Neural progenitor cell (in vitro differentiated cells): Measurements from ENCODE around the gene ADGRG4. TPM values are rescaled to one million over a fixed set of nuclear protein-coding genes. Genes with fewer than 3 reads are reported as not detected.

Experiments
- DNase-seq: peaks from one replicate; pipeline ENCODE4 v3.0.0-alpha.2; 2016; ENCODE audit warnings: low spot score
- H2AFZ ChIP-seq: fragments of 200-600 bp; sonication (generic); replicated peaks from 2 replicates; pipeline ENCODE4 v1.6.1; 2016; ENCODE audit warnings: antibody characterized with exemption
- H3F3A ChIP-seq: fragments of 200-600 bp; sonication (generic); 2 replicates; pipeline ENCODE4 v1.6.1; 2016; ENCODE audit warnings: antibody characterized with exemption, low read depth
- H3K27ac ChIP-seq: fragments of 200-600 bp; sonication (generic); 2 replicates; pipeline ENCODE4 v1.5.1; 2016; ENCODE audit warnings: mild to moderate bottlenecking
- H3K27me3 ChIP-seq: fragments of 200-600 bp; sonication (generic); 2 replicates; pipeline ENCODE4 v1.6.1; 2016; ENCODE audit warnings: mild to moderate bottlenecking, moderate library complexity
- H3K36me3 ChIP-seq: fragments of 200-600 bp; sonication (generic); 2 replicates; pipeline ENCODE4 v1.5.1; 2016
- H3K4me1 ChIP-seq: fragments of 200-600 bp; sonication (generic); 2 replicates; pipeline ENCODE4 v1.6.1; 2016; ENCODE audit warnings: mixed run types
- H3K4me2 ChIP-seq: fragments of 200-600 bp; sonication (generic); 2 replicates; pipeline ENCODE4 v1.6.1; 2016
- H3K4me3 ChIP-seq: fragments of 200-600 bp; sonication (generic); 2 replicates; pipeline ENCODE4 v1.5.1; 2016
- H3K79me2 ChIP-seq: fragments of 200-600 bp; sonication (generic); 2 replicates; pipeline ENCODE4 v1.6.1; 2016; ENCODE audit warnings: low read depth
- H3K9ac ChIP-seq: fragments of 200-600 bp; sonication (generic); 2 replicates; pipeline ENCODE4 v1.6.1; 2016
- H3K9me3 ChIP-seq: fragments of 200-600 bp; sonication (generic); 2 replicates; pipeline ENCODE4 v1.5.1; 2016; ENCODE audit warnings: low read depth
- H4K20me1 ChIP-seq: fragments of 200-600 bp; sonication (generic); 2 replicates; pipeline ENCODE4 v1.6.1; 2016; ENCODE audit warnings: low read depth
- H3K27ac Mint-ChIP-seq: 3 replicates; pipeline ENCODE4 v1.8.0; 2021; ENCODE audit warnings: mixed read lengths
- H3K27me3 Mint-ChIP-seq: 2 replicates; pipeline ENCODE4 v1.8.0; 2022; ENCODE audit warnings: low read depth, mild to moderate bottlenecking, inconsistent platforms, moderate library complexity, mixed read lengths; ENCODE audit not compliant: insufficient read depth
- H3K36me3 Mint-ChIP-seq: 3 replicates; pipeline ENCODE4 v1.8.0; 2021; ENCODE audit warnings: mixed read lengths
- H3K4me1 Mint-ChIP-seq: 3 replicates; pipeline ENCODE4 v1.8.0; 2021; ENCODE audit warnings: mixed read lengths
- H3K4me3 Mint-ChIP-seq: 3 replicates; pipeline ENCODE4 v1.8.0; 2021; ENCODE audit warnings: mild to moderate bottlenecking, moderate library complexity, mixed read lengths
- H3K9me3 Mint-ChIP-seq: 3 replicates; pipeline ENCODE4 v1.8.0; 2020; ENCODE audit warnings: mixed read lengths
- CTCF ChIP-seq: fragments of 200-600 bp; sonication (generic); IDR thresholded peaks from 2 replicates; pipeline ENCODE4 v1.5.1; 2017; ENCODE audit warnings: antibody characterized with exemption, mild to moderate bottlenecking
- EZH2 ChIP-seq: fragments of 200-600 bp; sonication (generic); IDR thresholded peaks from 2 replicates; pipeline ENCODE4 v1.6.1; 2017; ENCODE audit warnings: antibody characterized with exemption, mild to moderate bottlenecking, moderate library complexity
- EZH2phosphoT487 ChIP-seq: fragments of 200-600 bp; sonication (generic); IDR thresholded peaks from 2 replicates; pipeline ENCODE4 v1.6.1; 2017; ENCODE audit warnings: antibody characterized with exemption
- total RNA-seq: library from RNA; depleted of rRNA; stranded (reverse); fragments of >200 nt; gene quantifications from 2 replicates; pipeline ENCODE4 v1.2.3, GENCODE V29; 2015; ENCODE audit warnings: low replicate concordance

The ADGRG4 gene
- total RNA-seq, 1 donor from 2014 or later, result not detected

GRCh38 chrX:136423724-136424123 is 123.0 kb downstream of the ADGRG4 start:
- Histone ChIP-seq H3K4me1 (no peaks in the 10 kb centered on the region), H4K20me1 (no peaks in the 10 kb centered on the region), H3K36me3 (no peaks in the 10 kb centered on the region), H3K27ac (no peak overlapping the region), H3K9ac (no peak overlapping the region), H3K4me2 (no peak overlapping the region), H3K79me2 (no peaks in the 10 kb centered on the region), H3K27me3 (no peaks in the 10 kb centered on the region), H3F3A (no peaks in the 10 kb centered on the region), H3K9me3 (no peaks in the 10 kb centered on the region), H3K4me3 (no peak overlapping the region), H2AFZ (no peak overlapping the region)
- no peak for DNase-seq
- Mint-ChIP-seq H3K4me1 (no peaks in the 10 kb centered on the region), H3K9me3 (peaks cover 14% of the 10 kb centered on the region), H3K36me3 (no peaks in the 10 kb centered on the region), H3K4me3 (no peak overlapping the region), H3K27ac (no peak overlapping the region), H3K27me3 (no peaks in the 10 kb centered on the region)
- TF ChIP-seq EZH2 (no peak), EZH2phosphoT487 (no peak), CTCF (no peak)

GRCh38 chrX:136425996-136426395 is 125.2 kb downstream of the ADGRG4 start:
- Histone ChIP-seq H3K27ac (no peak overlapping the region), H3K9me3 (no peaks in the 10 kb centered on the region), H3K79me2 (no peaks in the 10 kb centered on the region), H3F3A (no peaks in the 10 kb centered on the region), H3K4me1 (no peaks in the 10 kb centered on the region), H3K36me3 (no peaks in the 10 kb centered on the region), H3K27me3 (no peaks in the 10 kb centered on the region), H3K9ac (no peak overlapping the region), H3K4me2 (no peak overlapping the region), H3K4me3 (no peak overlapping the region), H2AFZ (no peak overlapping the region), H4K20me1 (no peaks in the 10 kb centered on the region)
- H3K4me1 Mint-ChIP-seq, result no peaks in the 10 kb centered on the region
- no peak overlapping the region for H3K4me3 Mint-ChIP-seq
- H3K9me3 Mint-ChIP-seq, result peaks cover 5% of the 10 kb centered on the region
- TF ChIP-seq CTCF, result no peak
- no peak for TF ChIP-seq EZH2
- TF ChIP-seq EZH2phosphoT487, result no peak
- H3K27ac Mint-ChIP-seq, result no peak overlapping the region
- no peak for DNase-seq
- no peaks in the 10 kb centered on the region for H3K27me3 Mint-ChIP-seq
- no peaks in the 10 kb centered on the region for H3K36me3 Mint-ChIP-seq

GRCh38 chrX:136431625-136432024 is 130.9 kb downstream of the ADGRG4 start:
- Histone ChIP-seq H3F3A (no peaks in the 10 kb centered on the region), H4K20me1 (no peaks in the 10 kb centered on the region), H3K27ac (no peak overlapping the region), H3K9ac (no peak overlapping the region), H3K27me3 (no peaks in the 10 kb centered on the region), H3K4me3 (no peak overlapping the region), H3K4me1 (peaks cover 7% of the 10 kb centered on the region), H3K9me3 (peaks cover 4% of the 10 kb centered on the region), H2AFZ (no peak overlapping the region), H3K79me2 (no peaks in the 10 kb centered on the region), H3K4me2 (no peak overlapping the region), H3K36me3 (no peaks in the 10 kb centered on the region)
- Mint-ChIP-seq H3K36me3 (no peaks in the 10 kb centered on the region), H3K27me3 (no peaks in the 10 kb centered on the region), H3K9me3 (no peaks in the 10 kb centered on the region), H3K4me3 (no peak overlapping the region), H3K27ac (no peak overlapping the region), H3K4me1 (peaks cover 7% of the 10 kb centered on the region)
- TF ChIP-seq EZH2 (no peak), CTCF (no peak), EZH2phosphoT487 (no peak)
- no peak for DNase-seq
